ENCODE results near the gene SORBS1.

SORBS1 gene

DNA sequence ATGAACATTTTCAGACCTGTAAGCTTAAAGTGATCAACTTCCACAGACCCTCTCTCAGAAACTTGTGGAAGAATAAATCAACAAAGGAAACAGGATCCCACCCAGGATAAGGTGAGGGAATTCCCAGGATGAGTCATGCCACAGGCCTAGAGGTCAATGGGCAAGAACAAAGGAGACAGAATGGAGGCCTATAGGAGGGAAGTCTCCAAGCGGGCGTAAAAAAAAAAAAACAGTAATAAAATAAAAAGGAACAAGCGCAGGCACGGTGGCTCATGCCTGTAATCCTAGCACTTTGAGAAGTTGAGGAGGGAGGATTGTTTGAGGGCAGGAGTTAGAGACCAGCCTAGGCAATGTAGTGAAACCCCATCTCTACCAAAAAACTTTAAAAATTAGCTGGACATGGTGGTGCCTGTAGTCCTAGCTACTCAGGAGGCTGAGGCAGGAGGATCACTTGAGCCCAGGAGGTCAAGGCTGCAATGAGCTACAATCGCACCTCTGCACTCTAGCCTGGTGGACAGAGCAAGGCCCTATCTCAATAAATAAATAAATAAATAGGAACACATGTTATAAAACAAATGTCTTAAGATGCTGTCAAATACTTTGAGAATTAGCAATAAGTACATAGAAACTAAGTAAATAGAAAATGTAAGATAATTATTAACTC, 8.4 kb downstream of the SORBS1 start:
- no peak for TF ChIP-seq OSR1 (CRISPR knock-in tag; IDR thresholded peaks at IDR 0.05)
- no peak for TF ChIP-seq CSDC2 (CRISPR knock-in tag; IDR thresholded peaks at IDR 0.05)
- no peak for TF ChIP-seq RARB (CRISPR knock-in tag; IDR thresholded peaks at IDR 0.05)

DNA sequence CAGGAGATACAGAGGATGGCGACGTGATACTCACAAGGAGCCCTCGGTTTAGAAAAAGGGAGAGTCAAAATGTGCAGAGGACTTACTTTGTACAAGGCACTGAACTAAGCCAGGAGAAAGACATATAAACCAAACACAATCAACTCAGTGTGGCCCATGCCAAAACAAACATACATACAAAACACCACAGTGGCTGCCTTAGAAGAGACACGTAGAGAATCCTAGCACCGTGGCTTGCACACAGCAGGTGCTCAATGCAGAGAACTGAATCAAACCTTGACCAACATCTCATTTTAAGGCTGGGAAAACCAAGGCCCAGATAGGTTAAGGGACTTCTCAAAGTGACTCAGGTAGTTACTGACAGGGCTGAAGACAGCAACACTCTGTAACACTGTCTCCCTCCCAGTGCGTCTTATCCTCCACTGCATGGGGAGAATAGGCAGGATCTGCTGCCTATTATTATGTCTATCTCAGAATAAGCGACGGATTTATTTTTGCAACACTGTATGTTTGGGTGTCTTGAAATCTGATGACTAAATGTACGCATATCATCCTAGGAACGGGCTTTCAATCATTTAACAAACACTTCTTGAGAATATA, 11.0 kb downstream of the SORBS1 start:
- ATAC-seq = no peak
- TF ChIP-seq, protein P1, sequence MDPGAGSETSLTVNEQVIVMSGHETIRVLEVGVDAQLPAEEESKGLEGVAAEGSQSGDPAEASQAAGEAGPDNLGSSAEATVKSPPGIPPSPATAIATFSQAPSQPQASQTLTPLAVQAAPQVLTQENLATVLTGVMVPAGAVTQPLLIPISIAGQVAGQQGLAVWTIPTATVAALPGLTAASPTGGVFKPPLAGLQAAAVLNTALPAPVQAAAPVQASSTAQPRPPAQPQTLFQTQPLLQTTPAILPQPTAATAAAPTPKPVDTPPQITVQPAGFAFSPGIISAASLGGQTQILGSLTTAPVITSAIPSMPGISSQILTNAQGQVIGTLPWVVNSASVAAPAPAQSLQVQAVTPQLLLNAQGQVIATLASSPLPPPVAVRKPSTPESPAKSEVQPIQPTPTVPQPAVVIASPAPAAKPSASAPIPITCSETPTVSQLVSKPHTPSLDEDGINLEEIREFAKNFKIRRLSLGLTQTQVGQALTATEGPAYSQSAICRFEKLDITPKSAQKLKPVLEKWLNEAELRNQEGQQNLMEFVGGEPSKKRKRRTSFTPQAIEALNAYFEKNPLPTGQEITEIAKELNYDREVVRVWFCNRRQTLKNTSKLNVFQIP (CRISPR knock-in tag; IDR thresholded peaks at IDR 0.05; ENCODE audit: borderline replicate concordance, low read depth) = no peak
- TF ChIP-seq SNAI2 (CRISPR knock-in tag; IDR thresholded peaks at IDR 0.05) (no peak), RARB (CRISPR knock-in tag; IDR thresholded peaks at IDR 0.05) (no peak), ZNF70 (CRISPR knock-in tag; IDR thresholded peaks at IDR 0.05) (no peak), CSDC2 (CRISPR knock-in tag; IDR thresholded peaks at IDR 0.05) (no peak), GLIS3 (CRISPR knock-in tag; IDR thresholded peaks at IDR 0.05) (no peak), ESRRG (CRISPR knock-in tag; IDR thresholded peaks at IDR 0.05) (no peak), TCF4 (CRISPR knock-in tag; IDR thresholded peaks at IDR 0.05; ENCODE audit: borderline replicate concordance) (no peak), ARNTL (CRISPR knock-in tag; IDR thresholded peaks at IDR 0.05; ENCODE audit: borderline replicate concordance, low read depth) (no peak), ZFP30 (CRISPR knock-in tag; IDR thresholded peaks at IDR 0.05) (no peak), BACH2 (CRISPR knock-in tag; IDR thresholded peaks at IDR 0.05; ENCODE audit: borderline replicate concordance) (no peak), OSR1 (CRISPR knock-in tag; IDR thresholded peaks at IDR 0.05) (no peak), TOX (CRISPR knock-in tag; IDR thresholded peaks at IDR 0.05; ENCODE audit: borderline replicate concordance) (no peak), PPARA (CRISPR knock-in tag; IDR thresholded peaks at IDR 0.05; ENCODE audit: borderline replicate concordance) (no peak), ISL1 (CRISPR knock-in tag; IDR thresholded peaks at IDR 0.05) (no peak), ZNF565 (CRISPR knock-in tag; conservative IDR thresholded peaks at IDR 0.05; ENCODE audit: low read depth) (no peak)
- TF ChIP-seq, protein P2, sequence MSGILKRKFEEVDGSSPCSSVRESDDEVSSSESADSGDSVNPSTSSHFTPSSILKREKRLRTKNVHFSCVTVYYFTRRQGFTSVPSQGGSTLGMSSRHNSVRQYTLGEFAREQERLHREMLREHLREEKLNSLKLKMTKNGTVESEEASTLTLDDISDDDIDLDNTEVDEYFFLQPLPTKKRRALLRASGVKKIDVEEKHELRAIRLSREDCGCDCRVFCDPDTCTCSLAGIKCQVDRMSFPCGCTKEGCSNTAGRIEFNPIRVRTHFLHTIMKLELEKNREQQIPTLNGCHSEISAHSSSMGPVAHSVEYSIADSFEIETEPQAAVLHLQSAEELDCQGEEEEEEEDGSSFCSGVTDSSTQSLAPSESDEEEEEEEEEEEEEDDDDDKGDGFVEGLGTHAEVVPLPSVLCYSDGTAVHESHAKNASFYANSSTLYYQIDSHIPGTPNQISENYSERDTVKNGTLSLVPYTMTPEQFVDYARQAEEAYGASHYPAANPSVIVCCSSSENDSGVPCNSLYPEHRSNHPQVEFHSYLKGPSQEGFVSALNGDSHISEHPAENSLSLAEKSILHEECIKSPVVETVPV (CRISPR knock-in tag; IDR thresholded peaks at IDR 0.05) = no peak
- TF ChIP-seq, protein P3, sequence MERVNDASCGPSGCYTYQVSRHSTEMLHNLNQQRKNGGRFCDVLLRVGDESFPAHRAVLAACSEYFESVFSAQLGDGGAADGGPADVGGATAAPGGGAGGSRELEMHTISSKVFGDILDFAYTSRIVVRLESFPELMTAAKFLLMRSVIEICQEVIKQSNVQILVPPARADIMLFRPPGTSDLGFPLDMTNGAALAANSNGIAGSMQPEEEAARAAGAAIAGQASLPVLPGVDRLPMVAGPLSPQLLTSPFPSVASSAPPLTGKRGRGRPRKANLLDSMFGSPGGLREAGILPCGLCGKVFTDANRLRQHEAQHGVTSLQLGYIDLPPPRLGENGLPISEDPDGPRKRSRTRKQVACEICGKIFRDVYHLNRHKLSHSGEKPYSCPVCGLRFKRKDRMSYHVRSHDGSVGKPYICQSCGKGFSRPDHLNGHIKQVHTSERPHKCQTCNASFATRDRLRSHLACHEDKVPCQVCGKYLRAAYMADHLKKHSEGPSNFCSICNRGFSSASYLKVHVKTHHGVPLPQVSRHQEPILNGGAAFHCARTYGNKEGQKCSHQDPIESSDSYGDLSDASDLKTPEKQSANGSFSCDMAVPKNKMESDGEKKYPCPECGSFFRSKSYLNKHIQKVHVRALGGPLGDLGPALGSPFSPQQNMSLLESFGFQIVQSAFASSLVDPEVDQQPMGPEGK (CRISPR knock-in tag; IDR thresholded peaks at IDR 0.05; ENCODE audit: borderline replicate concordance) = no peak
- TF ChIP-seq, protein P4, sequence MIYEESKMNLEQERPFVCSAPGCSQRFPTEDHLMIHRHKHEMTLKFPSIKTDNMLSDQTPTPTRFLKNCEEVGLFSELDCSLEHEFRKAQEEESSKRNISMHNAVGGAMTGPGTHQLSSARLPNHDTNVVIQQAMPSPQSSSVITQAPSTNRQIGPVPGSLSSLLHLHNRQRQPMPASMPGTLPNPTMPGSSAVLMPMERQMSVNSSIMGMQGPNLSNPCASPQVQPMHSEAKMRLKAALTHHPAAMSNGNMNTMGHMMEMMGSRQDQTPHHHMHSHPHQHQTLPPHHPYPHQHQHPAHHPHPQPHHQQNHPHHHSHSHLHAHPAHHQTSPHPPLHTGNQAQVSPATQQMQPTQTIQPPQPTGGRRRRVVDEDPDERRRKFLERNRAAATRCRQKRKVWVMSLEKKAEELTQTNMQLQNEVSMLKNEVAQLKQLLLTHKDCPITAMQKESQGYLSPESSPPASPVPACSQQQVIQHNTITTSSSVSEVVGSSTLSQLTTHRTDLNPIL (CRISPR knock-in tag; IDR thresholded peaks at IDR 0.05; ENCODE audit: low read depth) = no peak

More for the DNA sequence above, 8.4 kb downstream of the SORBS1 start:
- ATAC-seq = no peak

DNA sequence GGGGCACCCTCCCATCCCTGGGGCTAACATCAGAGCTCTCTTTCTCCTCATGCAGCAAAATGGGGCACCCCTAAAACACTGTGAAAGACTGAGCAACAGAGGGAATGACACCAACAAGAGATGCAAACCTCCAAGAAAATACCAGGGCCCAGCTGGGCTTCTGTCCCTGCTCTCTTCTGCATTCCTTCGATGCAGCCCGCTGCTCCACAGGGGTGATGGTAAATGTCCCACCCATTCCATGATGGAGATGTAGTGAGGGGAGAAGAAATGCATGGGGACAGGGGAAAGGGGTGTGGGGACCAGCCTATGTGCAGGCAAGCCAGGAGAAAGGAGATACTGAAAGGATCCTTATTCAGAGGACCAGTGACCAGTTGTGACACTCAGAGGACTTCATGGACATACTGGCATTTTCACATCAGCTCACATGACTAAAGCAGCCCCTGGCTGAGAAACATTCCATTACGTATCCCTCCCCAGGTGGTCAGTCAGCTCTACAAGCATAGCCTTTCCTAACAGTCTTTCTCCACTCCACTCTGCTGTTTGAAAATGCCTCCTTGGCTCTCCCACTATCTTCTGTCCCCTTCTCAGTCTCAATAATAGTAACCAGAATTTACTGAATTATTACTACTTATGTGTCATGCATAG, 13.3 kb downstream of the SORBS1 start:
- TF ChIP-seq CSDC2 (CRISPR knock-in tag; IDR thresholded peaks at IDR 0.05) = no peak
- no peak for TF ChIP-seq ZFP3 (CRISPR knock-in tag; IDR thresholded peaks at IDR 0.05)
- TF ChIP-seq RARB (CRISPR knock-in tag; IDR thresholded peaks at IDR 0.05) = no peak
- TF ChIP-seq ESRRG (CRISPR knock-in tag; IDR thresholded peaks at IDR 0.05) = no peak
- TF ChIP-seq, protein P2 (CRISPR knock-in tag; IDR thresholded peaks at IDR 0.05) = no peak
- no peak for TF ChIP-seq ARNTL (CRISPR knock-in tag; IDR thresholded peaks at IDR 0.05; ENCODE audit: borderline replicate concordance, low read depth)
- no peak for TF ChIP-seq OSR1 (CRISPR knock-in tag; IDR thresholded peaks at IDR 0.05)
- no peak for TF ChIP-seq ZNF565 (CRISPR knock-in tag; conservative IDR thresholded peaks at IDR 0.05; ENCODE audit: low read depth)
- no peak for TF ChIP-seq GLIS3 (CRISPR knock-in tag; IDR thresholded peaks at IDR 0.05)
- TF ChIP-seq, protein P4 (CRISPR knock-in tag; IDR thresholded peaks at IDR 0.05; ENCODE audit: low read depth) = no peak
- no peak for TF ChIP-seq SNAI2 (CRISPR knock-in tag; IDR thresholded peaks at IDR 0.05)
- TF ChIP-seq ISL1 (CRISPR knock-in tag; IDR thresholded peaks at IDR 0.05) = no peak
- TF ChIP-seq ZC3H10 (CRISPR knock-in tag; IDR thresholded peaks at IDR 0.05) = no peak
- no peak for ATAC-seq

Data from SK-N-SH treated with all-trans-retinoic acid at 6 μM for 48 hours (cell line).